Measurements from ENCODE around the gene RNF128.
"Not testable (repeated sequence)": the region's sequence is repeated elsewhere in the genome, so short reads cannot be mapped to it uniquely, and the experiment has no call there.

- TF ChIP-seq POLR2A, CTCF (IDR thresholded peaks at IDR 0.05): not testable (repeated sequence)
Measured at GRCh38 chrX:106769288-106769687, 42.8 kb downstream of the RNF128 start.
